A673 (cell line): ENCODE data around the gene KRCC1. TPM values are rescaled to one million over a fixed set of nuclear protein-coding genes. Genes with fewer than 3 reads are reported as not detected.
A peak's percentile ranks its signal among the peaks of the same experiment; 100 is the strongest.

ENCODE experiments used
- Bru-seq: library from RNA; stranded (reverse); fragments of 400-500 nt; gene quantifications from one replicate; lab custom pipeline; 2021; lab: Mats Ljungman, UMichigan
- BruChase-seq, 2 experiments: library from RNA; stranded (reverse); fragments of 400-500 nt; gene quantifications; one replicate each; lab custom pipeline; 2021; lab: Mats Ljungman, UMichigan
- BruUV-seq: library from RNA; stranded (reverse); fragments of 400-500 nt; replicated peaks from 2 replicates; lab custom pipeline; 2021; lab: Mats Ljungman, UMichigan
- CTCF ChIA-PET: fragments of 300-600 bp; sonication (Branson Sonifier 250); formaldehyde crosslinking; loops from one replicate; lab custom pipeline; 2022; ENCODE audit warnings: antibody characterized with exemption; lab: Charles Lee
- POLR2A ChIA-PET: fragments of 300-600 bp; sonication (Branson Sonifier 250); formaldehyde crosslinking; loops from one replicate; lab custom pipeline; 2022; ENCODE audit warnings: antibody characterized with exemption; ENCODE audit not compliant: low non-redundant PET; lab: Charles Lee
- DNase-seq: peaks from one replicate; pipeline ENCODE4 v3.0.0-alpha.2; 2015; ENCODE audit warnings: low spot score
- H3K27ac ChIP-seq: fragments of 200-600 bp; sonication (generic); 2 replicates; pipeline ENCODE4 v1.5.1; 2016; ENCODE audit warnings: mixed run types, low read depth, mild to moderate bottlenecking, mixed read lengths, antibody characterized with exemption, low read length; ENCODE audit not compliant: poor library complexity, severe bottlenecking
- H3K27me3 ChIP-seq: fragments of 200-600 bp; sonication (generic); replicated peaks from 2 replicates; pipeline ENCODE4 v1.6.1; 2017; ENCODE audit warnings: mixed run types, low read depth, mild to moderate bottlenecking, mixed read lengths, antibody characterized with exemption, low read length; ENCODE audit not compliant: insufficient read depth, poor library complexity
- H3K36me3 ChIP-seq: fragments of 200-600 bp; sonication (generic); 2 replicates; pipeline ENCODE4 v1.6.1; 2016; ENCODE audit warnings: mixed run types, mild to moderate bottlenecking, mixed read lengths, antibody characterized with exemption, low read length; ENCODE audit not compliant: insufficient read depth, poor library complexity, severe bottlenecking
- H3K4me1 ChIP-seq: fragments of 200-600 bp; sonication (generic); 2 replicates; pipeline ENCODE4 v1.6.1; 2017; ENCODE audit warnings: mixed run types, mild to moderate bottlenecking, mixed read lengths, antibody characterized with exemption, low read length; ENCODE audit not compliant: insufficient read depth, poor library complexity, severe bottlenecking
- H3K4me3 ChIP-seq: fragments of 200-600 bp; sonication (generic); 2 replicates; pipeline ENCODE4 v1.5.1; 2016; ENCODE audit warnings: low read depth, mixed run types, mild to moderate bottlenecking, mixed read lengths, low read length; ENCODE audit not compliant: poor library complexity, severe bottlenecking
- H3K9me3 ChIP-seq: fragments of 200-600 bp; sonication (generic); 2 replicates; pipeline ENCODE4 v1.6.1; 2016; ENCODE audit warnings: mixed run types, low read depth, mild to moderate bottlenecking, mixed read lengths, antibody characterized with exemption, low read length; ENCODE audit not compliant: poor library complexity, severe bottlenecking
- CTCF ChIP-seq: fragments of 300-800, 200-600 bp; sonication (generic); conservative IDR thresholded peaks from 2 replicates; pipeline ENCODE4 v1.5.1; 2017; ENCODE audit warnings: low read depth, mild to moderate bottlenecking, antibody characterized with exemption, low read length, moderate library complexity, mixed read lengths
- EZH2 ChIP-seq: fragments of 200-600 bp; sonication (generic); IDR thresholded peaks from 2 replicates; pipeline ENCODE4 v1.6.1; 2017; ENCODE audit warnings: borderline replicate concordance, low read depth, mild to moderate bottlenecking, mixed read lengths, antibody characterized with exemption, low read length; ENCODE audit not compliant: poor library complexity, severe bottlenecking
- intact Hi-C: fragments of 100-400 bp; cut with micrococcal nuclease; formaldehyde crosslinking; loops from one replicate; pipeline ENCODE4 v1.10.0; 2022; ENCODE audit not compliant: unreplicated experiment
- long read RNA-seq: library from polyadenylated mRNA; stranded (forward); transcript quantifications from one replicate; pipeline ENCODE4 v2.0.0, GENCODE V29; 2022
- total RNA-seq: library from RNA; stranded (reverse); gene quantifications from 2 replicates; pipeline ENCODE4 v1.2.3, GENCODE V29; 2021

The KRCC1 gene
- 8.5 and 9.3 TPM in 2 replicates for total RNA-seq
- percentile 82 among the genes with signal in this experiment for Bru-seq, nascent RNA
- BruChase-seq, experiment 1, labeled RNA remaining after a 2-hour chase: percentile 65 among the genes with signal in this experiment
- percentile 65 among the genes with signal in this experiment for BruChase-seq, experiment 2, labeled RNA remaining after a 6-hour chase
- long read RNA-seq, transcript KRCC1-201 (4 exons, 1,753 nt): major isoform, 10 of 15 reads
- long read RNA-seq, partial matches to known transcripts: 0 of 15 reads
- long read RNA-seq, other reads (novel, unspliced or antisense): 5 of 15 reads

- POLR2A ChIA-PET: interaction anchor here (0.7 kb wide), 1 partner anchor 135 kb away, joined by 9 read pairs; no protein-coding TSS in a partner anchor
- intact Hi-C loops: no loop called here
- peak within 1 kb of the TSS; percentile 97 for H3K27ac ChIP-seq
- TF ChIP-seq EZH2 (no peak), CTCF (no peak)
- no peaks in the 10 kb centered on the region for H3K27me3 ChIP-seq
- BruUV-seq: no TSS peak
- peaks cover 25% of the 10 kb centered on the region for H3K4me1 ChIP-seq
- peak; percentile 96 for DNase-seq
- CTCF ChIA-PET: no interaction called here
- H3K36me3 ChIP-seq: no peaks in the 10 kb centered on the region
- H3K4me3 ChIP-seq: peak within 1 kb of the TSS; percentile 95
- H3K9me3 ChIP-seq: no peaks in the 10 kb centered on the region
Measured at GRCh38 chr2:88055371-88056128, at the start of gene KRCC1. Gene KRCC1 (minus strand): TSS chr2:88055783. CDS start chr2:88028563, 27,220 bp downstream.

- Histone ChIP-seq H3K4me1 (peaks cover 10% of the 10 kb centered on the region), H3K27ac (no peak overlapping the region), H3K4me3 (no peak overlapping the region), H3K27me3 (no peaks in the 10 kb centered on the region), H3K9me3 (no peaks in the 10 kb centered on the region), H3K36me3 (no peaks in the 10 kb centered on the region)
- POLR2A ChIA-PET: no interaction called here
- no peak for DNase-seq
- intact Hi-C loops: no loop called here
- TF ChIP-seq EZH2 (no peak), CTCF (no peak)
- no TSS peak for BruUV-seq
- CTCF ChIA-PET: no interaction called here
Measured at GRCh38 chr2:88100489-88100858, 44.9 kb upstream of the KRCC1 start.

- H3K27me3 ChIP-seq: no peaks in the 10 kb centered on the region
- no peak overlapping the region for H3K27ac ChIP-seq
- H3K9me3 ChIP-seq: no peaks in the 10 kb centered on the region
- intact Hi-C loops: no loop called here
- peaks cover 10% of the 10 kb centered on the region for H3K4me1 ChIP-seq
- DNase-seq: peak; percentile 92
- H3K36me3 ChIP-seq: no peaks in the 10 kb centered on the region
- CTCF ChIA-PET: no interaction called here
- POLR2A ChIA-PET: no interaction called here
- TF ChIP-seq CTCF (no peak), EZH2 (no peak)
- H3K4me3 ChIP-seq: no peak overlapping the region
- BruUV-seq: no TSS peak
Measured at GRCh38 chr2:88099798-88100488, 44.4 kb upstream of the KRCC1 start.
